GM21825 (cell line): ENCODE results near the gene FCRL1.

Source experiments
- ATAC-seq: cut with Tn5 transposase; IDR thresholded peaks from one replicate; pipeline ENCODE4 v1.9.1; 2021; ENCODE audit warnings: mild to moderate bottlenecking, moderate library complexity; ENCODE audit not compliant: unreplicated experiment

Gene FCRL1, protein sequence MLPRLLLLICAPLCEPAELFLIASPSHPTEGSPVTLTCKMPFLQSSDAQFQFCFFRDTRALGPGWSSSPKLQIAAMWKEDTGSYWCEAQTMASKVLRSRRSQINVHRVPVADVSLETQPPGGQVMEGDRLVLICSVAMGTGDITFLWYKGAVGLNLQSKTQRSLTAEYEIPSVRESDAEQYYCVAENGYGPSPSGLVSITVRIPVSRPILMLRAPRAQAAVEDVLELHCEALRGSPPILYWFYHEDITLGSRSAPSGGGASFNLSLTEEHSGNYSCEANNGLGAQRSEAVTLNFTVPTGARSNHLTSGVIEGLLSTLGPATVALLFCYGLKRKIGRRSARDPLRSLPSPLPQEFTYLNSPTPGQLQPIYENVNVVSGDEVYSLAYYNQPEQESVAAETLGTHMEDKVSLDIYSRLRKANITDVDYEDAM

GRCh38 chr1:157819896-157820295 lies at the start of gene FCRL1:
Gene FCRL1 (minus strand): TSS chr1:157820120. CDS start chr1:157820037, 83 bp downstream.
- ATAC-seq: no peak

DNA sequence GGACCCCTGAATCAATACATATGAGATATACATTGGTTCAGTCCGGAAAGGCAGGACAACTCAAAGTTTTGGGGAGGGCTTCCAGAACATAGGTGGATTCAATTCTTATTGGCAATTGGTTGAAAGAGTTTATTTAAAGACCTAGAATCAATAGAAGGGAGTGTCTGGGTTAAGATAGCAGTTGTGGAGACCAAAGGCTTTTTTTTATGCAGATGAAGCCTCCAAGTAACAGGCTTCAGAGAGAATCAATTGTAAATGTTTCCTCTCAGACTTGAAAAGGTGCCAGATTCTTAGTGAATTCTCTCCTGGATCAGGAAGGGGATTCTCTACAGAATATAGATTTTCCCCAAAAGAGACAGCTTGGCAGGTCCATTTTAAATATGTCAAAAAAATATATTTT lies 48.7 kb upstream of the FCRL1 start:
- ATAC-seq: no peak

DNA sequence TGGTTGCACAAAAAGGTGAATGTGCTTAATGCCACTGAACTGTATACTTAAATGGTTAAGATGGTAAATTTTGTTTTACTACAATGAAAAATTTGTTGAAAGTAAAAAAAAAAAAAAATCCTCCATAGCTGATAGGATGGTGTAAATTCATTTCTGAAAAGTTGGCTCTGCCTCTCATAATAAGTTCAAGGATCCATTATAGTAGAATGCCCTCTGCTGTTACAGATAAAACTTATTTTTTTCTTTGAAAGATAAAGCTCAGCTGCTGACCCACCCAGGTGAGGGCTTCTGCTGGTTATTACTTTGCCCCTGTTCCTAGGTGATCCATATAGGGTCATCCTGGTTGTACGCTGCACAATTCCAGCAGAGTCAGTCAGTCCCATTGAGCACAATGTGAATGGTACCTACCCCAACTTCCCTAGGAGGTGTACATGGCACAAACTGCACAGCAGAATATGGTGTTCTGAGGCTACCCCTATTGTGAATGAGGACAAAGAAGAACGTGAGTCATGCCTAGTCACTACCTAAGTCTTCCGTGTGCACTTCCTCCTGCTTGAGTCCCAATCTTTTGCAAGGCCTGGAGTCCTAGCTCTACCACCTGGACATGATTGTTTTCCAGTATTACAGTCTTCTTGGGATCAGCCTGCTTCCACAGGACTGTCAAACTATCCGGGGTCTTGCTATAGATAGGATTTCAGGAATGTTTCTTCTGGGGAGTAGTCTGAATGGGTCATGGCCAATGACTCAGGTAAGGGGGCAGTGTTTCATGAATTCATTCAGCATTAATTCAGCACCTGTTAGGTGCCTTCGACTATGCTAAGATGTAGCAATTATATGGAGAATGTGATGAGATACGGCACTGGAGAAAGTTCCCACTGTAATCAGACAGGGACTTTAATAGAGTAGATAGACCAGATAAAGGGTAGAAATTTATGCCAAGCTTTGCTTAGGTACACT lies 42.5 kb upstream of the FCRL1 start:
- no peak for ATAC-seq

GRCh38 chr1:157856538-157856937 lies 36.6 kb upstream of the FCRL1 start:
- ATAC-seq: no peak

DNA sequence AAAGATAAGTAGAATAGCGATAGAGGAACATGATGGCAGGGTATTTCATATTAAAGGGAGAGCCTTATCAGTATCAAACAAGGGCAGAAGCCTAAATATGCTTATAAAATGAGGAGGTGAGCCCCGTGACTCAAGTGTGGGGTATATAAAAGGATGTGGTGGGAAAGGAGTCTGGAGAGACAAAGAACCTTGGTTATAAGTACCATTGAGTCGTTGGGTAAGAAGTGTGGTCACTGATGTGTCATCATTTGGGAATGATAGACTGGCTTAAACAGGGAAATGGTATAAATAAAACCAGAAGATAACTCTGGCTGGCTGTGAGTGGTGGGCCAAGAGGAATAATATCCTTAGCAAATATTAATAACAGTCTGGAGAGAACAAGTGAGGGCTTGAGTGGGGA lies 32.6 kb upstream of the FCRL1 start:
- no peak for ATAC-seq

- no peak for ATAC-seq
Measured at GRCh38 chr1:157849229-157849875, 29.4 kb upstream of the FCRL1 start.

DNA sequence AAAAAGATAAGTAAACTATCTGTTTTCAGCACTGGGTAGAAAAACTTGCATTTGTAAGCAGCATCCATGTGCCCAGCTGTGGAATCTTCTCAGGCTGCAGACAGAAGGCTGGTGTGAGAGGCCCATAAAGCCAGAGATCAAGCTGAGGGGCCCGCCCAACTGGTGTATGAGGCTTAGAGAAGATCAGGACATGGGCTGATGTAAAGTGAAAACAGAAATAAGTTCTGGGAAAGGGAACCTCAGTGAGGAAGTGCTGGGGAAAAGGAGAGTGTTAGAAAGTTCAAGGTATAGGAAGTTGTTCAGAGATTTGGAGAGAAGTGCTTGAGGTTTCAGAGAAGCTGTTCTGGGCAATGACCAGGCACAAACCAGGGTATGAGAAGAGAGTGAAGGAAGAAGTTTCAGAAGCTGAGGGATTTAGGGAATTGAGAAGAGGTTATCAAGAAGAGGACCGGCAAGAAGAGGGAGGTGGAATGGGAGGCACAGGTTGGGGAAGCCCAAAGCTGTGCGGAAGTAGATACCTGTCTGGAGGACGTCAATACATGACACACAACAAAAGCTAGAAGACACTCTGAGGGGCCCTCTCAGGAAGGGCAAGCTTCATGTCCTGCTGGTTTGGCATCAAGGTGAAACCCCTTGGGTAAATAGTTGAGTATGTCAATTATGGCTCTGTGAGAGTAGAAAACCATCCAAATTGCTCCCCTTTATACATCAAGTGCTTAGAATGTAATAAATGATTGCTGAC lies 24.3 kb upstream of the FCRL1 start:
- no peak for ATAC-seq

DNA sequence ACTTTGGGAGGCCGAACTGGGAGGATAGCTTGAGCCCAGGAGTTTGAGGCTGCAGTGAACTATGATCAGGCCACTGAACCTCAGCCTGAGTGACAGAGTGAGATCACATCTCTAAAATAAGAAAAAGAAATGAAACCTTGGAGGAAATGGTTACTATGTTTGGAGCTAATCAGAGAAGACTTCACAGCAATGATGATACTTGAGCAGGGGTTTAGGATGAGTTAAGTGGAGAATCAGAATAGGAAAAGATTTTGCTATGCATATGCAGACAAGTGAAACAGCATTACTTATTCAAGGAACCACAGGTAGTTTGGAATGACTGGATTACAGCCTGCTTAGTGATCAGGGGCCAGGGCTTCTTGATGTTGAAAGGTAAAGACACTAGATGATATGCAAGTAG lies 23.0 kb upstream of the FCRL1 start:
- ATAC-seq: no peak

- no peak for ATAC-seq
Measured at GRCh38 chr1:157841708-157842107, 21.8 kb upstream of the FCRL1 start, which contains the start of gene CD5L. Gene CD5L (minus strand): TSS chr1:157841808. CDS start chr1:157841701, 107 bp downstream.

DNA sequence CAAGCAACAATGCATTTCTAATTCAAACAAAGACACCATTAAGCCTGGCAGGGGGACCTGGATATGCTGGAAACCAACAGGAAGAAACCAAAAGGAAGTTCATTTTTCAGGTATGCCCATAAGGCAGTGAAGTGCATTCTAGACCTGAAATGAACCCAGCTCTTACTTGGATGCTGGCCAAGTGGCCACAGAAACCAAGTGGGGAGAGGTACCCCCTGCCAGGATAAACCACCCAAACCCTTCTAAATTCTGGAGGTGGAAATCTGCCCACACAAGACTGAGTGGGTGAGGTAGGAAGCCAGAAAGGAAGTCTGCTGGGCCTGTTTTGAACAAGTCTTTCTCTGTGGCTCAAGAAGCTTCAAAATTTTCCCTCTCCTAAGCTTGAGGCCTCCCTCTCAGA lies 19.0 kb upstream of the FCRL1 start:
- ATAC-seq: no peak

DNA sequence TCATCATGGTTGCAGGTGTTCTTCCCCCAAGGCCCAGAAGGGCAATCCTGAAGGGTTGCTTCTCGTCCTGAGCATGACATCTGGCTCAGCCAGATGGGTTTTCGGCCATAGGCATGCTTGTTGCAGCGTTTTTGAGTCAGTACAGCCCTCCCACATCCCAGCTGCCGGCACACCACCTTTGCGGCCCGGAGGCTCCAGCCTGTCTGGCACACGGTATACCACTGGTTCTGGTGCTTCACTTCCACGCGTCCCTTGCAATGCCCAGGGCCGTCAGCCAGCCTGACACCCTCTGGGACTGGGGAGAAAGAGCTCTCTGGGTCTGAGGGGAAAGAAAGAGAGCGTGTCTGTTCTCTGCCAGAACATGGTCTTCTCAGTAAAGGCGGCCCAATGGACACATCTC lies 14.5 kb upstream of the FCRL1 start:
- no peak for ATAC-seq

GRCh38 chr1:157833145-157833544 lies 13.2 kb upstream of the FCRL1 start:
- ATAC-seq: no peak

DNA sequence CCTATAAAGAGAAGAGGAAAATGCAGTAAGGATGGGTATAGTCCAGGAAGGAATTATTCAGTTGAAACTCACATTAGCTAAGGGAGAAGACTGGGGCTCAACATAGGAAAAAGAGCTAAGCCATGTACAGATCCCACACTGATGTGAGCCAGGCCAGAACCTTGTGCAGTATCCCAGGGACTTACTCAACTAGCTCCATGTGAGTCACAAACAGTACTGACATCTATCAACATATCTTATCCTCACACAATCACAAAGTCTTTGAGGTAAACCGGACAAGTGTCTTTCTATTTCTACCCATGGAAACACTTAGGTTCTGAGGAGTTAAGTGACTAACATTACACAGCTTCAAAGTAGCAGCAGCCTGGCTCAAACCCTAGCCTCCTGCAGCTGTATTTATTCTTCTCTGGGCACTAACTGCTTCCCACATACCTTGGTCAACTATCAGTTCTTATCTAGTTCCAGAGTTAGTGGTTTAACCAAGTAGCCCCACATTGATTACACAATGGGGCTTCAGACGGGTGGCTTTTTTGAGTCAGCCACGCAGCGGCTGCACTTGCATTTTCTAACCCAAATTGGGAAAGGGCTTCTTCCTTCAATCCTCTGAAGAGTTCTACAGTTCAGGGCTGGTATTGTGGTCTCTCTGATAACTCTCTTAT lies 12.2 kb upstream of the FCRL1 start:
- ATAC-seq: no peak

GRCh38 chr1:157830887-157831286 lies 11.0 kb upstream of the FCRL1 start:
- no peak for ATAC-seq

DNA sequence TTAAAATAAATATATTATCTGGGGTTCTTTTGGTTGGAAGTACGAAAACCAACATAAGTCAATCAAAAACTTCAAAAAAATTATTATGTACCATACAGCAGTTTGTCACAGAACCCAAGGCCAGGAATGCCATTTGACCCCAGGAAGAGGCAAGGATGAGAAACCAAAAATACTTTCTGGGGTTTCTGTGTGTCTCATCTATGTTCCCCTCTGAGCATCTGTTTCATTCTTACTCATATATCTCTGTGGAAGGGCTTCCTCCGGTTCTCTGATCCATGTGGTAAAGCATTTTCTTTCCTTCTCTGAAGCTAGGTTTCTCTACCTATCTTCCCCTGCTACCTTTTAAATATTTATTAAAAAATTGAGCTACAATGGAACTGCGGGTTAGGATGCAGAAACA lies 9.8 kb upstream of the FCRL1 start:
- no peak for ATAC-seq

- ATAC-seq: no peak
Measured at GRCh38 chr1:157829210-157829609, 9.3 kb upstream of the FCRL1 start.

GRCh38 chr1:157820299-157820698 lies 379 bp upstream of the FCRL1 start:
- ATAC-seq: no peak

DNA sequence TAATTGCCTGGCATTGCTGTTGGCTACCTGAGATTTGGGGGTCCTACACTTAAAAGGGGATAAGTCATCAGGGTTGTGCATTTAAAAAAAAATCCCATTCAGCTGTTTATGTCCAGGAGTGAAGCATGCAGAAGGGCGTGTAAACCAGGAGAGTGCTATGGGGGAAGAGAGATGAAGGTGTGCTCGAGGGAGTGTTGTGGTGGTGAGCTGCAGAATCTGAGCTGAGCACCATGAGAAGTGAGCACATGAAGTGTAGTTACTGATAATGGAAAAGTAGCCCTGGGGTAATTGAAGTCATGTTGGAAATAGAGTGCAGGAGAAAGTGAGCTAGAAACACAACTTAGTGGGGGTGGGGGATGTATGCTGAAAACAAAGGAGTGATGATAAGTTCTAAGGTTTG lies 705 bp downstream of the FCRL1 start:
- ATAC-seq: no peak

DNA sequence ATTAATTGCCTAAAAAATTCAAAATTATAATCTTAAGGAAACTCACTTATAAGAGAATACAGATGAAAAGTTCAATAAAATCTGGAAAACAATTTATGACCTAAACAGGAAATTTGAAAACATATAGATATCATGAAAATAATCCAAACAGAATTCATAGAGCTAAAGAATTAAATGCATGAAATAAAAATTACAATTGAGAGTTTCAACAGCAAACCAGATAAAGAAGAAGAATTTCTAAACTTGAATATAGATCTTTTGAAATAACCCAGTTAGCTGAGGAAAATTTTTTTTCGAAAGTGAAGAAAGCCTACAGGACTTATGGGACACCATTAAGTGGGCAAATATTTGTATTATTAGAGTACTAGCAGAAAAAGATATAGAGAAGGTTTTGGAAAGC lies 6.7 kb downstream of the FCRL1 start:
- ATAC-seq: no peak
